Astrocyte (in vitro differentiated cells and primary cell): ENCODE results near the gene HOXB2. TPM values are rescaled to one million over a fixed set of nuclear protein-coding genes. Genes with fewer than 3 reads are reported as not detected.

ENCODE experiments used
- DNase-seq: peaks from one replicate; pipeline ENCODE4 v3.0.0-alpha.2; 2010; ENCODE audit warnings: low read depth
- FAIRE-seq: peaks from 2 replicates; lab custom pipeline; 2011; peaks lifted over from hg19 to GRCh38; lab: Jason Lieb, UNC
- H2AFZ ChIP-seq: 2 replicates; pipeline ENCODE4 v1.6.0; 2012; ENCODE audit warnings: low read depth, low read length, inconsistent platforms
- H3K27ac ChIP-seq: 2 replicates; pipeline ENCODE4 v1.5.1; 2011; ENCODE audit warnings: low read depth, low read length, inconsistent platforms
- H3K27me3 ChIP-seq: 2 replicates; pipeline ENCODE4 v1.6.0; 2011; ENCODE audit warnings: low read length, inconsistent platforms; ENCODE audit not compliant: insufficient read depth
- H3K36me3 ChIP-seq: 2 replicates; pipeline ENCODE4 v1.5.1; 2011; ENCODE audit warnings: low read length, inconsistent platforms; ENCODE audit not compliant: insufficient read depth
- H3K4me1 ChIP-seq: 2 replicates; pipeline ENCODE4 v1.5.1; 2011; ENCODE audit warnings: low read length, inconsistent platforms; ENCODE audit not compliant: insufficient read depth
- H3K4me2 ChIP-seq: 2 replicates; pipeline ENCODE4 v1.6.0; 2012; ENCODE audit warnings: low read length, inconsistent platforms
- H3K4me3 ChIP-seq: 2 replicates; pipeline ENCODE4 v1.5.1; 2011; ENCODE audit warnings: low read depth, mild to moderate bottlenecking, low read length, inconsistent platforms; ENCODE audit not compliant: insufficient read depth
- H3K79me2 ChIP-seq: 2 replicates; pipeline ENCODE4 v1.6.0; 2012; ENCODE audit warnings: mild to moderate bottlenecking, low read length, inconsistent platforms; ENCODE audit not compliant: insufficient read depth
- H3K9ac ChIP-seq: 2 replicates; pipeline ENCODE4 v1.6.0; 2012; ENCODE audit warnings: mild to moderate bottlenecking, low read length, inconsistent platforms
- H3K9me3 ChIP-seq: 2 replicates; pipeline ENCODE4 v1.5.1; 2012; ENCODE audit warnings: low read depth, mild to moderate bottlenecking, low read length, inconsistent platforms; ENCODE audit not compliant: insufficient read depth
- H4K20me1 ChIP-seq: 2 replicates; pipeline ENCODE4 v1.6.0; 2012; ENCODE audit warnings: low read length, inconsistent platforms; ENCODE audit not compliant: insufficient read depth
- H3K27ac Mint-ChIP-seq: one replicate; pipeline ENCODE4 v1.8.0; 2021; ENCODE audit warnings: mild to moderate bottlenecking, mixed read lengths; ENCODE audit not compliant: unreplicated experiment
- H3K27me3 Mint-ChIP-seq: one replicate; pipeline ENCODE4 v1.8.0; 2021; ENCODE audit warnings: low read depth, mixed read lengths; ENCODE audit not compliant: unreplicated experiment
- H3K36me3 Mint-ChIP-seq: one replicate; pipeline ENCODE4 v1.8.0; 2021; ENCODE audit warnings: low read depth, mixed read lengths; ENCODE audit not compliant: unreplicated experiment
- H3K4me1 Mint-ChIP-seq: one replicate; pipeline ENCODE4 v1.8.0; 2021; ENCODE audit warnings: low read depth, mixed read lengths; ENCODE audit not compliant: unreplicated experiment
- H3K4me3 Mint-ChIP-seq: one replicate; pipeline ENCODE4 v1.8.0; 2021; ENCODE audit warnings: mild to moderate bottlenecking, moderate library complexity, mixed read lengths; ENCODE audit not compliant: unreplicated experiment
- H3K9me3 Mint-ChIP-seq: one replicate; pipeline ENCODE4 v1.8.0; 2021; ENCODE audit warnings: mild to moderate bottlenecking, mixed read lengths; ENCODE audit not compliant: unreplicated experiment
- EZH2 ChIP-seq: IDR thresholded peaks from 2 replicates; pipeline ENCODE4 v1.6.1; 2012; ENCODE audit warnings: mild to moderate bottlenecking, low read length, inconsistent platforms; ENCODE audit not compliant: insufficient read depth
- total RNA-seq: library from RNA; stranded (reverse); gene quantifications from 2 replicates; pipeline ENCODE4 v1.2.1, GENCODE V29; 2021
- TF ChIP-seq, protein P1 (sequence below): IDR thresholded peaks from 2 replicates; pipeline ENCODE4 v1.5.1; 2011; ENCODE audit warnings: low read depth, mild to moderate bottlenecking, inconsistent platforms, low read length, moderate library complexity; ENCODE audit not compliant: insufficient read depth

HOXB2 gene
- total RNA-seq, 1 donor from 2014 or later = 0.41 TPM

DNA sequence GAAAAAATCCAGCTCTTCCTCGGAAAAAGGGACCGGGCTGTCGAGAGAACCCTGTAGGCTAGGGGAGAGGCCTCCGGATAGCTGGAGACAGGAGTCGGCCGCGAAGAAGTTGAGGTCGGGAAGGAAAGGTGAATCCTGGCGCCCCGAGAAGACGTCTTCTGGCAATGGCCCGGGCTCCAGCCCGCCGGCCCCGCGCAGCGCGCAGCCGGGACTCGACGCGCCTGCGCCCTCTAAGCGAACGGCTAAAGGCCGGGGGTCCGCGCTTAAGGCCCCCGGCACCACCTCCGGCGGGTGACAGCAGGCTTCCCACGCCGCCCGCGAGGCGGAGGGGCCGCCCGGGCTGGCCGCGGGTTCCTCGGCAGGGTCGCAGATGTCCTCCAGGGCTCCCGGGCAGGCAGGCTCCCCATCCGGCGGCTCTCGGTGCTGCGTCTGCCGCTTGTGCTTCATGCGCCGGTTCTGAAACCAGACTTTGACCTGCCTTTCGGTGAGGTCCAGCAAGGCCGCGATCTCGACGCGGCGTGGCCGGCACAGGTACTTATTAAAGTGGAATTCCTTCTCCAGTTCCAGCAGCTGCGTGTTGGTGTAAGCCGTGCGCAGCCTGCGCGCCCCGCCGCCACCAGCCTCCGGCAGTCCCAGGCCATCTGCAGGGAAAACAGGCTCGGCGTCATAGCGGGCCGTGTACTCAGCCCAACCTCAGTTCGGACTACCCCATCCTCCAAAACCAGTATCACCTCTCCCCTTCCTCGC, 1.6 kb downstream of the HOXB2 start:
- DNase-seq (no peak), FAIRE-seq (no peak)
- H3K4me3 ChIP-seq = peak overlapping the region; percentile 84
- H2AFZ ChIP-seq = no peak overlapping the region
- Mint-ChIP-seq H3K4me1 (peaks cover 5% of the 10 kb centered on the region), H3K27ac (peak overlapping the region; percentile 66), H3K9me3 (peaks cover 10% of the 10 kb centered on the region), H3K4me3 (peak overlapping the region; percentile 89), H3K36me3 (peaks cover 2% of the 10 kb centered on the region), H3K27me3 (peaks cover 84% of the 10 kb centered on the region)
- no peaks in the 10 kb centered on the region for H3K36me3 ChIP-seq
- H3K79me2 ChIP-seq = peaks cover 63% of the 10 kb centered on the region
- peaks cover 43% of the 10 kb centered on the region for H3K4me1 ChIP-seq
- peaks cover 36% of the 10 kb centered on the region for H3K27me3 ChIP-seq
- H3K9me3 ChIP-seq = no peaks in the 10 kb centered on the region
- peak overlapping the region; percentile 95 for H3K27ac ChIP-seq
- TF ChIP-seq, protein P1, sequence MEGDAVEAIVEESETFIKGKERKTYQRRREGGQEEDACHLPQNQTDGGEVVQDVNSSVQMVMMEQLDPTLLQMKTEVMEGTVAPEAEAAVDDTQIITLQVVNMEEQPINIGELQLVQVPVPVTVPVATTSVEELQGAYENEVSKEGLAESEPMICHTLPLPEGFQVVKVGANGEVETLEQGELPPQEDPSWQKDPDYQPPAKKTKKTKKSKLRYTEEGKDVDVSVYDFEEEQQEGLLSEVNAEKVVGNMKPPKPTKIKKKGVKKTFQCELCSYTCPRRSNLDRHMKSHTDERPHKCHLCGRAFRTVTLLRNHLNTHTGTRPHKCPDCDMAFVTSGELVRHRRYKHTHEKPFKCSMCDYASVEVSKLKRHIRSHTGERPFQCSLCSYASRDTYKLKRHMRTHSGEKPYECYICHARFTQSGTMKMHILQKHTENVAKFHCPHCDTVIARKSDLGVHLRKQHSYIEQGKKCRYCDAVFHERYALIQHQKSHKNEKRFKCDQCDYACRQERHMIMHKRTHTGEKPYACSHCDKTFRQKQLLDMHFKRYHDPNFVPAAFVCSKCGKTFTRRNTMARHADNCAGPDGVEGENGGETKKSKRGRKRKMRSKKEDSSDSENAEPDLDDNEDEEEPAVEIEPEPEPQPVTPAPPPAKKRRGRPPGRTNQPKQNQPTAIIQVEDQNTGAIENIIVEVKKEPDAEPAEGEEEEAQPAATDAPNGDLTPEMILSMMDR = no peak
- TF ChIP-seq EZH2 = no peak
- H4K20me1 ChIP-seq = no peaks in the 10 kb centered on the region
- peak overlapping the region; percentile 83 for H3K4me2 ChIP-seq
- H3K9ac ChIP-seq = peak overlapping the region; percentile 96

GRCh38 chr17:48542698-48543106, 2.2 kb downstream of the HOXB2 start:
- FAIRE-seq (no peak), DNase-seq (no peak)
- Mint-ChIP-seq H3K27ac (peak overlapping the region; percentile 48), H3K4me3 (peak overlapping the region; percentile 89), H3K9me3 (peaks cover 10% of the 10 kb centered on the region), H3K27me3 (peaks cover 80% of the 10 kb centered on the region), H3K4me1 (peaks cover 5% of the 10 kb centered on the region), H3K36me3 (peaks cover 2% of the 10 kb centered on the region)
- Histone ChIP-seq H3K9me3 (no peaks in the 10 kb centered on the region), H3K36me3 (no peaks in the 10 kb centered on the region), H3K4me3 (peak overlapping the region; percentile 84), H2AFZ (no peak overlapping the region), H3K79me2 (peaks cover 58% of the 10 kb centered on the region), H3K27me3 (peaks cover 31% of the 10 kb centered on the region), H4K20me1 (no peaks in the 10 kb centered on the region), H3K27ac (peak overlapping the region; percentile 95), H3K9ac (peak overlapping the region; percentile 96), H3K4me2 (peak overlapping the region; percentile 83), H3K4me1 (peaks cover 43% of the 10 kb centered on the region)
- TF ChIP-seq EZH2 = no peak
- TF ChIP-seq, protein P1 = no peak
